GM23338 (cell line): Measurements from ENCODE around the gene SERPINA3. TPM values are rescaled to one million over a fixed set of nuclear protein-coding genes. Genes with fewer than 3 reads are reported as not detected.

Experiments
- ATAC-seq: fragments of 200-7000 bp; cut with Tn5 transposase; 3 replicates; pipeline ENCODE4 v1.9.1; 2020
- DNase-seq: peaks from one replicate; pipeline ENCODE4 v3.0.0-alpha.2; 2015; ENCODE audit warnings: low spot score
- H2AFZ ChIP-seq: fragments of 200-600 bp; sonication (generic); 2 replicates; pipeline ENCODE4 v1.8.0; 2016; ENCODE audit warnings: antibody characterized with exemption, mild to moderate bottlenecking, moderate library complexity
- H3F3A ChIP-seq: fragments of 200-600 bp; sonication (generic); replicated peaks from 2 replicates; pipeline ENCODE4 v1.8.0; 2017; ENCODE audit warnings: antibody characterized with exemption, mixed run types, low read depth
- H3K27ac ChIP-seq: fragments of 200-600 bp; sonication (generic); 2 replicates; pipeline ENCODE4 v1.6.1; 2016; ENCODE audit warnings: low read depth
- H3K27me3 ChIP-seq: fragments of 200-600 bp; sonication (generic); 2 replicates; pipeline ENCODE4 v1.8.0; 2016; ENCODE audit warnings: mild to moderate bottlenecking, mixed run types, moderate library complexity; ENCODE audit not compliant: insufficient read depth
- H3K36me3 ChIP-seq: fragments of 200-600 bp; sonication (generic); 2 replicates; pipeline ENCODE4 v1.8.0; 2016; ENCODE audit warnings: mild to moderate bottlenecking; ENCODE audit not compliant: insufficient read depth
- H3K4me1 ChIP-seq: fragments of 200-600 bp; sonication (generic); 2 replicates; pipeline ENCODE4 v1.8.0; 2016; ENCODE audit warnings: mild to moderate bottlenecking, moderate library complexity; ENCODE audit not compliant: insufficient read depth
- H3K4me2 ChIP-seq: fragments of 200-600 bp; sonication (generic); 2 replicates; pipeline ENCODE4 v1.7.1; 2017; ENCODE audit warnings: mixed run types
- H3K4me3 ChIP-seq: fragments of 200-600 bp; sonication (generic); 2 replicates; pipeline ENCODE4 v1.6.1; 2016; ENCODE audit warnings: mixed run types
- H3K79me2 ChIP-seq: fragments of 200-600 bp; sonication (generic); replicated peaks from 2 replicates; pipeline ENCODE4 v1.8.0; 2017; ENCODE audit warnings: mild to moderate bottlenecking; ENCODE audit not compliant: insufficient read depth
- H3K9me2 ChIP-seq: fragments of 200-600 bp; sonication (generic); 2 replicates; pipeline ENCODE4 v1.8.0; 2017; ENCODE audit not compliant: insufficient read depth
- H4K20me1 ChIP-seq: fragments of 200-600 bp; sonication (generic); replicated peaks from 2 replicates; pipeline ENCODE4 v1.8.0; 2017; ENCODE audit warnings: mild to moderate bottlenecking; ENCODE audit not compliant: insufficient read depth
- H3K27ac Mint-ChIP-seq: 2 replicates; pipeline ENCODE4 v1.8.0; 2020; ENCODE audit warnings: inconsistent platforms, mild to moderate bottlenecking, moderate library complexity, mixed read lengths
- H3K27me3 Mint-ChIP-seq: 3 replicates; pipeline ENCODE4 v1.8.0; 2022; ENCODE audit warnings: low read depth, mild to moderate bottlenecking, moderate library complexity, mixed read lengths, inconsistent platforms; ENCODE audit not compliant: insufficient read depth, poor library complexity
- H3K36me3 Mint-ChIP-seq: 3 replicates; pipeline ENCODE4 v1.8.0; 2021; ENCODE audit warnings: low read depth, mild to moderate bottlenecking, inconsistent platforms, moderate library complexity, mixed read lengths
- H3K4me1 Mint-ChIP-seq: 3 replicates; pipeline ENCODE4 v1.8.0; 2020; ENCODE audit warnings: mild to moderate bottlenecking, inconsistent platforms, mixed read lengths
- H3K4me3 Mint-ChIP-seq: 3 replicates; pipeline ENCODE4 v1.8.0; 2021; ENCODE audit warnings: moderate library complexity, mild to moderate bottlenecking, inconsistent platforms, mixed read lengths
- H3K9me3 Mint-ChIP-seq: 3 replicates; pipeline ENCODE4 v1.8.0; 2020; ENCODE audit warnings: moderate library complexity, mild to moderate bottlenecking, inconsistent platforms, mixed read lengths
- CREB1 ChIP-seq: fragments of 250-450 bp; sonication (Bioruptor Pico); IDR thresholded peaks from 2 replicates; pipeline ENCODE4 v1.5.0; 2020; ENCODE audit warnings: low read depth, mild to moderate bottlenecking, moderate library complexity
- CTCF ChIP-seq, 2 experiments: fragments of 200-600 bp in 1 of 2; sonication (generic) in 1 of 2; conservative IDR thresholded peaks; 2 replicates each; pipeline versions ENCODE4 v1.5.1 to v1.6.1; 2016 to 2017; ENCODE audit warnings: antibody characterized with exemption in 2 of 2, low read depth in 2 of 2, mild to moderate bottlenecking in 2 of 2, moderate library complexity in 1 of 2
- ETS1 ChIP-seq: IDR thresholded peaks from 2 replicates; pipeline ENCODE4 v1.6.1; 2016; ENCODE audit warnings: antibody characterized with exemption
- EZH2 ChIP-seq: fragments of 200-600 bp; sonication (generic); IDR thresholded peaks from one replicate; pipeline ENCODE4 v1.8.0; 2017; ENCODE audit warnings: antibody characterized with exemption, mild to moderate bottlenecking, low read depth; ENCODE audit not compliant: unreplicated experiment
- EZH2phosphoT487 ChIP-seq: fragments of 200-600 bp; sonication (generic); IDR thresholded peaks from one replicate; pipeline ENCODE4 v1.8.1; 2018; ENCODE audit warnings: antibody characterized with exemption; ENCODE audit not compliant: unreplicated experiment
- JUNB ChIP-seq: IDR thresholded peaks from one replicate; pipeline ENCODE4 v1.6.1; 2016; ENCODE audit warnings: antibody characterized with exemption; ENCODE audit not compliant: unreplicated experiment
- NANOG ChIP-seq: IDR thresholded peaks from 2 replicates; pipeline ENCODE4 v1.6.1; 2016; ENCODE audit warnings: antibody characterized with exemption, borderline replicate concordance
- POLR2AphosphoS5 ChIP-seq: IDR thresholded peaks from 2 replicates; pipeline ENCODE4 v1.6.1; 2016; ENCODE audit warnings: antibody characterized with exemption, low read depth
- REST ChIP-seq: IDR thresholded peaks from one replicate; pipeline ENCODE4 v1.6.1; 2018; ENCODE audit warnings: antibody characterized with exemption; ENCODE audit not compliant: unreplicated experiment
- STAT1 ChIP-seq: IDR thresholded peaks from one replicate; pipeline ENCODE4 v1.6.1; 2016; ENCODE audit warnings: antibody characterized with exemption; ENCODE audit not compliant: unreplicated experiment
- ZNF114 ChIP-seq: fragments of 250-450 bp; sonication (Bioruptor Pico); IDR thresholded peaks from 2 replicates; pipeline ENCODE4 v1.5.0; 2020; ENCODE audit warnings: mild to moderate bottlenecking, moderate library complexity
- ZNF331 ChIP-seq: fragments of 250-450 bp; sonication (Bioruptor Pico); IDR thresholded peaks from 2 replicates; pipeline ENCODE4 v1.5.0; 2020; ENCODE audit warnings: low read depth, mild to moderate bottlenecking, moderate library complexity
- ZNF462 ChIP-seq: fragments of 250-450 bp; sonication (Bioruptor Pico); IDR thresholded peaks from 2 replicates; pipeline ENCODE4 v1.5.0; 2020; ENCODE audit warnings: mild to moderate bottlenecking, moderate library complexity
- polyA plus RNA-seq: library from polyadenylated mRNA; unstranded; fragments of >200 nt; fragmentation: Nextera tagmentation; extraction: Ambion mirVana; gene quantifications from 2 replicates; pipeline ENCODE4 v1.2.1, GENCODE V29; 2016
- total RNA-seq: library from RNA; depleted of rRNA; stranded (reverse); fragments of >200 nt; shearing (Covaris generic); gene quantifications from 2 replicates; pipeline ENCODE4 v1.2.3, GENCODE V29; 2014

Gene SERPINA3
- total and polyA plus RNA-seq, 2 experiments from 2014 or later = not detected

- H3F3A ChIP-seq = no peaks in the 10 kb centered on the region
- H3K4me3 ChIP-seq = no peak overlapping the region
- ATAC-seq = no peak
- H3K36me3 ChIP-seq = no peaks in the 10 kb centered on the region
- H3K4me2 ChIP-seq = no peak overlapping the region
- no peak overlapping the region for H3K27ac ChIP-seq
- Mint-ChIP-seq H3K27me3 (peaks cover 6% of the 10 kb centered on the region), H3K9me3 (peaks cover 42% of the 10 kb centered on the region), H3K4me1 (peaks cover 5% of the 10 kb centered on the region; the same call in 1 of the 3 replicates), H3K36me3 (peaks cover 17% of the 10 kb centered on the region; the same call in 2 of the 3 replicates), H3K4me3 (no peak overlapping the region), H3K27ac (no peak overlapping the region)
- no peak for DNase-seq
- no peak overlapping the region for H2AFZ ChIP-seq
- TF ChIP-seq ZNF331 (CRISPR knock-in tag) = no peak
- no peak for TF ChIP-seq EZH2phosphoT487
- no peak for TF ChIP-seq REST
- no peak for TF ChIP-seq POLR2AphosphoS5
- TF ChIP-seq CTCF (conservative IDR thresholded peaks at IDR 0.05; ENCODE audit: low read depth in 2 of 2) = no peak
- TF ChIP-seq NANOG = no peak
- no peak for TF ChIP-seq JUNB
- no peak for TF ChIP-seq ZNF462
- TF ChIP-seq STAT1 = no peak
- TF ChIP-seq EZH2 = no peak
- no peak for TF ChIP-seq CREB1 (CRISPR knock-in tag)
- no peak for TF ChIP-seq ZNF114 (CRISPR knock-in tag)
- no peak for TF ChIP-seq ETS1
- no peaks in the 10 kb centered on the region for H3K79me2 ChIP-seq
- H3K4me1 ChIP-seq = no peaks in the 10 kb centered on the region
- no peaks in the 10 kb centered on the region; the same call in 1 of the 2 replicates for H3K9me2 ChIP-seq
- no peaks in the 10 kb centered on the region for H4K20me1 ChIP-seq
- H3K27me3 ChIP-seq = no peaks in the 10 kb centered on the region
These were observed 7.1 kb downstream of the SERPINA3 start for GRCh38 chr14:94619297-94619696.
